A673 (cell line): Measurements from ENCODE around the gene A4GALT. TPM values are rescaled to one million over a fixed set of nuclear protein-coding genes. Genes with fewer than 3 reads are reported as not detected.

ENCODE experiments used
- BruUV-seq: library from RNA; stranded (reverse); fragments of 400-500 nt; replicated peaks from 2 replicates; lab custom pipeline; 2021; lab: Mats Ljungman, UMichigan
- CTCF ChIA-PET: fragments of 300-600 bp; sonication (Branson Sonifier 250); formaldehyde crosslinking; loops from one replicate; lab custom pipeline; 2022; ENCODE audit warnings: antibody characterized with exemption; lab: Charles Lee
- POLR2A ChIA-PET: fragments of 300-600 bp; sonication (Branson Sonifier 250); formaldehyde crosslinking; loops from one replicate; lab custom pipeline; 2022; ENCODE audit warnings: antibody characterized with exemption; ENCODE audit not compliant: low non-redundant PET; lab: Charles Lee
- DNase-seq: peaks from one replicate; pipeline ENCODE4 v3.0.0-alpha.2; 2015; ENCODE audit warnings: low spot score
- H3K27ac ChIP-seq: fragments of 200-600 bp; sonication (generic); 2 replicates; pipeline ENCODE4 v1.5.1; 2016; ENCODE audit warnings: mixed run types, low read depth, mild to moderate bottlenecking, mixed read lengths, antibody characterized with exemption, low read length; ENCODE audit not compliant: poor library complexity, severe bottlenecking
- H3K27me3 ChIP-seq: fragments of 200-600 bp; sonication (generic); replicated peaks from 2 replicates; pipeline ENCODE4 v1.6.1; 2017; ENCODE audit warnings: mixed run types, low read depth, mild to moderate bottlenecking, mixed read lengths, antibody characterized with exemption, low read length; ENCODE audit not compliant: insufficient read depth, poor library complexity
- H3K36me3 ChIP-seq: fragments of 200-600 bp; sonication (generic); 2 replicates; pipeline ENCODE4 v1.6.1; 2016; ENCODE audit warnings: mixed run types, mild to moderate bottlenecking, mixed read lengths, antibody characterized with exemption, low read length; ENCODE audit not compliant: insufficient read depth, poor library complexity, severe bottlenecking
- H3K4me1 ChIP-seq: fragments of 200-600 bp; sonication (generic); 2 replicates; pipeline ENCODE4 v1.6.1; 2017; ENCODE audit warnings: mixed run types, mild to moderate bottlenecking, mixed read lengths, antibody characterized with exemption, low read length; ENCODE audit not compliant: insufficient read depth, poor library complexity, severe bottlenecking
- H3K4me3 ChIP-seq: fragments of 200-600 bp; sonication (generic); 2 replicates; pipeline ENCODE4 v1.5.1; 2016; ENCODE audit warnings: low read depth, mixed run types, mild to moderate bottlenecking, mixed read lengths, low read length; ENCODE audit not compliant: poor library complexity, severe bottlenecking
- H3K9me3 ChIP-seq: fragments of 200-600 bp; sonication (generic); 2 replicates; pipeline ENCODE4 v1.6.1; 2016; ENCODE audit warnings: mixed run types, low read depth, mild to moderate bottlenecking, mixed read lengths, antibody characterized with exemption, low read length; ENCODE audit not compliant: poor library complexity, severe bottlenecking
- CTCF ChIP-seq: fragments of 300-800, 200-600 bp; sonication (generic); conservative IDR thresholded peaks from 2 replicates; pipeline ENCODE4 v1.5.1; 2017; ENCODE audit warnings: low read depth, mild to moderate bottlenecking, antibody characterized with exemption, low read length, moderate library complexity, mixed read lengths
- EZH2 ChIP-seq: fragments of 200-600 bp; sonication (generic); IDR thresholded peaks from 2 replicates; pipeline ENCODE4 v1.6.1; 2017; ENCODE audit warnings: borderline replicate concordance, low read depth, mild to moderate bottlenecking, mixed read lengths, antibody characterized with exemption, low read length; ENCODE audit not compliant: poor library complexity, severe bottlenecking
- intact Hi-C: fragments of 100-400 bp; cut with micrococcal nuclease; formaldehyde crosslinking; loops from one replicate; pipeline ENCODE4 v1.10.0; 2022; ENCODE audit not compliant: unreplicated experiment
- total RNA-seq: library from RNA; stranded (reverse); gene quantifications from 2 replicates; pipeline ENCODE4 v1.2.3, GENCODE V29; 2021

A4GALT gene
- total RNA-seq, 1 experiment from 2014 or later: 21.9 TPM

GRCh38 chr22:42655693-42656092 lies 65.0 kb downstream of the A4GALT start:
- no TSS peak for BruUV-seq
- TF ChIP-seq CTCF (no peak), EZH2 (no peak)
- ChIA-PET POLR2A (no interaction called here), CTCF (no interaction called here)
- no peaks in the 10 kb centered on the region for H3K27me3 ChIP-seq
- no peak overlapping the region for H3K4me3 ChIP-seq
- H3K27ac ChIP-seq: no peak overlapping the region
- no peaks in the 10 kb centered on the region for H3K36me3 ChIP-seq
- no peaks in the 10 kb centered on the region for H3K4me1 ChIP-seq
- no peak for DNase-seq
- intact Hi-C loops: no loop called here
- no peaks in the 10 kb centered on the region for H3K9me3 ChIP-seq

GRCh38 chr22:42654436-42655073 lies 66.1 kb downstream of the A4GALT start:
- H3K9me3 ChIP-seq: no peaks in the 10 kb centered on the region
- no peak overlapping the region for H3K4me3 ChIP-seq
- no peak for DNase-seq
- H3K4me1 ChIP-seq: no peaks in the 10 kb centered on the region
- no peak overlapping the region for H3K27ac ChIP-seq
- TF ChIP-seq EZH2 (no peak), CTCF (no peak)
- H3K27me3 ChIP-seq: no peaks in the 10 kb centered on the region
- H3K36me3 ChIP-seq: no peaks in the 10 kb centered on the region
- BruUV-seq: no TSS peak
- intact Hi-C loops: no loop called here
- ChIA-PET CTCF (interaction anchor here (0.6 kb wide), 2 partner anchors 20 to 28 kb away, joined by 3 to 4 read pairs; no protein-coding TSS in a partner anchor), POLR2A (no interaction called here)

- no TSS peak for BruUV-seq
- H3K4me3 ChIP-seq: no peak overlapping the region
- no peak overlapping the region for H3K27ac ChIP-seq
- no peaks in the 10 kb centered on the region for H3K4me1 ChIP-seq
- DNase-seq: no peak
- no peaks in the 10 kb centered on the region for H3K27me3 ChIP-seq
- CTCF ChIA-PET: interaction anchor here (0.6 kb wide), 2 partner anchors 19 to 29 kb away, joined by 3 to 4 read pairs; no protein-coding TSS in a partner anchor
- H3K9me3 ChIP-seq: no peaks in the 10 kb centered on the region
- POLR2A ChIA-PET: no interaction called here
- TF ChIP-seq CTCF (no peak), EZH2 (no peak)
- intact Hi-C loops: no loop called here
- no peaks in the 10 kb centered on the region for H3K36me3 ChIP-seq
Measured at GRCh38 chr22:42653999-42654398, 66.7 kb downstream of the A4GALT start.
